ENCODE data around the gene GALNT16. TPM values are rescaled to one million over a fixed set of nuclear protein-coding genes. Genes with fewer than 3 reads are reported as not detected.

GALNT16 gene
- total RNA-seq, 1 experiment from 2014 or later: 5.1 TPM

GRCh38 chr14:69404883-69405282 lies 144.9 kb downstream of the GALNT16 start:
- DNase-seq (ENCODE audit: low read depth): no peak

- DNase-seq (ENCODE audit: low read depth): no peak
Measured at GRCh38 chr14:69405762-69406161, 145.8 kb downstream of the GALNT16 start.

Other genes starting within 250 kb of the GALNT16 start
- gene DCAF5, start 107.0 kb upstream of the GALNT16 start, total RNA-seq (2014; rRNA removed): 12.9 and 19.6 TPM in 2 replicates
- 12.7 and 14.5 TPM in 2 replicates for gene EXD2, start 68.7 kb upstream of the GALNT16 start, total RNA-seq (2014; rRNA removed)
- 147 and 159 TPM in 2 replicates for gene ERH, start 138.1 kb downstream of the GALNT16 start, total RNA-seq (2014; rRNA removed)
- gene SLC39A9, start 138.5 kb downstream of the GALNT16 start, total RNA-seq (2014; rRNA removed): 73.9 and 76.1 TPM in 2 replicates
- gene PLEKHD1, start 224.6 kb downstream of the GALNT16 start, total RNA-seq (2014; rRNA removed): 0.06 TPM in 1 of 2 replicates, not detected in the other